Stimulated activated CD8-positive, alpha-beta memory T cell treated with anti-CD3 and anti-CD28 coated beads, Interleukin-15, amount 100 ng/mL, for 24 hours (primary cell): ENCODE results near the gene TTC7B.

Experiments
- DNase-seq: peaks from one replicate; pipeline ENCODE4 v3.0.0-alpha.2; 2020; ENCODE audit warnings: low read depth

The TTC7B gene

GRCh38 chr14:90575781-90576180, 240.4 kb downstream of the TTC7B start:
- DNase-seq: no peak

GRCh38 chr14:90575336-90575735, 240.9 kb downstream of the TTC7B start:
- DNase-seq: no peak

- DNase-seq: no peak
These were observed 241.8 kb downstream of the TTC7B start for GRCh38 chr14:90574188-90575131.

- DNase-seq: no peak
These were observed 242.7 kb downstream of the TTC7B start for GRCh38 chr14:90573385-90574105.

- no peak for DNase-seq
These were observed 243.6 kb downstream of the TTC7B start for GRCh38 chr14:90572441-90573150.

- DNase-seq: no peak
These were observed 244.9 kb downstream of the TTC7B start for GRCh38 chr14:90571149-90571947.

- DNase-seq: no peak
These were observed 245.8 kb downstream of the TTC7B start for GRCh38 chr14:90570461-90570860.

GRCh38 chr14:90569606-90570387, 246.4 kb downstream of the TTC7B start:
- no peak for DNase-seq

GRCh38 chr14:90569201-90569600, 247.0 kb downstream of the TTC7B start:
- no peak for DNase-seq

GRCh38 chr14:90568405-90568804, 247.8 kb downstream of the TTC7B start:
- no peak for DNase-seq

GRCh38 chr14:90567991-90568390, 248.2 kb downstream of the TTC7B start:
- DNase-seq: no peak

GRCh38 chr14:90567191-90567590, 249.0 kb downstream of the TTC7B start:
- DNase-seq: no peak

- DNase-seq: no peak
These were observed 249.7 kb downstream of the TTC7B start for GRCh38 chr14:90566481-90566880.

- DNase-seq: no peak
These were observed 251.7 kb downstream of the TTC7B start for GRCh38 chr14:90564496-90564895.

GRCh38 chr14:90562652-90563051, 253.6 kb downstream of the TTC7B start:
- DNase-seq: no peak

GRCh38 chr14:90561920-90562319, 254.3 kb downstream of the TTC7B start:
- no peak for DNase-seq

- DNase-seq: no peak
These were observed 255.2 kb downstream of the TTC7B start for GRCh38 chr14:90560991-90561390.

GRCh38 chr14:90560558-90560957, 255.7 kb downstream of the TTC7B start:
- DNase-seq: no peak

GRCh38 chr14:90559811-90560492, 256.3 kb downstream of the TTC7B start:
- no peak for DNase-seq

GRCh38 chr14:90558983-90559590, 257.1 kb downstream of the TTC7B start:
- no peak for DNase-seq
